NOMO-1 treated with dmso at 0.1 percent for 144 hours (cell line): Measurements from ENCODE around the gene GGACT.

Experiments
- DNase-seq: peaks from one replicate; lab custom pipeline; 2025; ENCODE audit not compliant: unreplicated experiment; lab: John Stamatoyannopoulos, UW

The GGACT gene

GRCh38 chr13:100552755-100553154 lies 35.8 kb downstream of the GGACT start:
- DNase-seq, result no peak

GRCh38 chr13:100549316-100549715 lies 39.3 kb downstream of the GGACT start:
- DNase-seq, result no peak

- DNase-seq, result no peak
Observed at GRCh38 chr13:100547791-100548201, 40.8 kb downstream of the GGACT start.

GRCh38 chr13:100546713-100547405 lies 41.7 kb downstream of the GGACT start:
- DNase-seq, result no peak

- no peak for DNase-seq
Observed at GRCh38 chr13:100545684-100546061, 42.9 kb downstream of the GGACT start.

- no peak for DNase-seq
Observed at GRCh38 chr13:100544866-100545683, 43.5 kb downstream of the GGACT start.

GRCh38 chr13:100543872-100544602 lies 44.6 kb downstream of the GGACT start:
- DNase-seq, result no peak

- DNase-seq, result peak; percentile 58
Observed at GRCh38 chr13:100542826-100543156, 45.8 kb downstream of the GGACT start.

- DNase-seq, result no peak
Observed at GRCh38 chr13:100541897-100542825, 46.4 kb downstream of the GGACT start.

- no peak for DNase-seq
Observed at GRCh38 chr13:100540621-100541020, 48.0 kb downstream of the GGACT start.

GRCh38 chr13:100537951-100538462 lies 50.6 kb downstream of the GGACT start:
- no peak for DNase-seq

- DNase-seq, result no peak
Observed at GRCh38 chr13:100537486-100537885, 51.1 kb downstream of the GGACT start.

GRCh38 chr13:100536643-100537180 lies 51.9 kb downstream of the GGACT start:
- DNase-seq, result no peak

- DNase-seq, result no peak
Observed at GRCh38 chr13:100535426-100536135, 53.0 kb downstream of the GGACT start.

GRCh38 chr13:100534911-100535310 lies 53.7 kb downstream of the GGACT start:
- DNase-seq, result no peak

GRCh38 chr13:100534147-100534843 lies 54.3 kb downstream of the GGACT start:
- DNase-seq, result no peak

- DNase-seq, result no peak
Observed at GRCh38 chr13:100533588-100534041, 55.0 kb downstream of the GGACT start.

- no peak for DNase-seq
Observed at GRCh38 chr13:100532836-100533435, 55.7 kb downstream of the GGACT start.
